ENCODE data around the gene SS18.
A peak's percentile ranks its signal among the peaks of the same experiment; 100 is the strongest.

The SS18 gene

GRCh38 chr18:26074246-26074645 is 16.2 kb downstream of the SS18 start:
- peak; percentile 21 for FAIRE-seq
- no peak for DNase-seq (ENCODE audit: extremely low spot score, insufficient read length, low read depth)

- DNase-seq (ENCODE audit: extremely low spot score, insufficient read length, low read depth) (no peak), FAIRE-seq (no peak)
These were observed 16.7 kb downstream of the SS18 start for GRCh38 chr18:26073758-26074157.

GRCh38 chr18:26071725-26072124 is 18.7 kb downstream of the SS18 start:
- FAIRE-seq: no peak
- no peak for DNase-seq (ENCODE audit: extremely low spot score, insufficient read length, low read depth)

GRCh38 chr18:26071020-26071419 is 19.4 kb downstream of the SS18 start:
- FAIRE-seq (peak; percentile 29), DNase-seq (ENCODE audit: extremely low spot score, insufficient read length, low read depth) (no peak)

GRCh38 chr18:26059357-26059756 is 31.1 kb downstream of the SS18 start:
- FAIRE-seq (no peak), DNase-seq (ENCODE audit: extremely low spot score, insufficient read length, low read depth) (no peak)

- DNase-seq (ENCODE audit: extremely low spot score, insufficient read length, low read depth) (no peak), FAIRE-seq (no peak)
These were observed 33.1 kb downstream of the SS18 start for GRCh38 chr18:26057344-26057773.

- no peak for DNase-seq (ENCODE audit: extremely low spot score, insufficient read length, low read depth)
These were observed 34.1 kb downstream of the SS18 start for GRCh38 chr18:26056291-26056690.

GRCh38 chr18:26052505-26052904 is 37.9 kb downstream of the SS18 start:
- FAIRE-seq: no peak
- no peak for DNase-seq (ENCODE audit: extremely low spot score, insufficient read length, low read depth)

More at GRCh38 chr18:26056291-26056690, 34.1 kb downstream of the SS18 start:
- no peak for FAIRE-seq

- FAIRE-seq: no peak
- DNase-seq (ENCODE audit: extremely low spot score, insufficient read length, low read depth): no peak
These were observed 38.6 kb downstream of the SS18 start for GRCh38 chr18:26051843-26052242.

GRCh38 chr18:26046419-26047077 is 43.9 kb downstream of the SS18 start:
- DNase-seq (ENCODE audit: extremely low spot score, insufficient read length, low read depth): no peak
- no peak for FAIRE-seq

GRCh38 chr18:26044807-26045206 is 45.6 kb downstream of the SS18 start:
- DNase-seq (ENCODE audit: extremely low spot score, insufficient read length, low read depth) (no peak), FAIRE-seq (no peak)

- no peak for DNase-seq (ENCODE audit: extremely low spot score, insufficient read length, low read depth)
- FAIRE-seq: no peak
These were observed 50.3 kb downstream of the SS18 start for GRCh38 chr18:26040051-26040656.

GRCh38 chr18:26039203-26039602 is 51.2 kb downstream of the SS18 start:
- no peak for DNase-seq (ENCODE audit: extremely low spot score, insufficient read length, low read depth)
- FAIRE-seq: no peak

- FAIRE-seq: no peak
- no peak for DNase-seq (ENCODE audit: extremely low spot score, insufficient read length, low read depth)
These were observed 53.8 kb downstream of the SS18 start for GRCh38 chr18:26036635-26037034.

GRCh38 chr18:26034850-26035497 is 55.4 kb downstream of the SS18 start:
- no peak for FAIRE-seq

GRCh38 chr18:26022585-26022984 is 67.8 kb downstream of the SS18 start:
- DNase-seq (ENCODE audit: extremely low spot score, insufficient read length, low read depth): no peak
- no peak for FAIRE-seq

More at GRCh38 chr18:26034850-26035497, 55.4 kb downstream of the SS18 start:
- DNase-seq (ENCODE audit: extremely low spot score, insufficient read length, low read depth): no peak

GRCh38 chr18:26021061-26021754 is 69.2 kb downstream of the SS18 start:
- no peak for DNase-seq (ENCODE audit: extremely low spot score, insufficient read length, low read depth)

GRCh38 chr18:26017929-26018328 is 72.5 kb downstream of the SS18 start:
- peak; percentile 26 for FAIRE-seq

More at GRCh38 chr18:26021061-26021754, 69.2 kb downstream of the SS18 start:
- no peak for FAIRE-seq

GRCh38 chr18:26014462-26014861 is 76.0 kb downstream of the SS18 start:
- no peak for DNase-seq (ENCODE audit: extremely low spot score, insufficient read length, low read depth)
- no peak for FAIRE-seq

More at GRCh38 chr18:26017929-26018328, 72.5 kb downstream of the SS18 start:
- no peak for DNase-seq (ENCODE audit: extremely low spot score, insufficient read length, low read depth)

GRCh38 chr18:26008619-26009018 is 81.8 kb downstream of the SS18 start:
- FAIRE-seq (no peak), DNase-seq (ENCODE audit: extremely low spot score, insufficient read length, low read depth) (no peak)

GRCh38 chr18:26008096-26008495 is 82.3 kb downstream of the SS18 start:
- DNase-seq (ENCODE audit: extremely low spot score, insufficient read length, low read depth) (no peak), FAIRE-seq (no peak)
